PC-3 (cell line): ENCODE data around the gene ZC3H12C.

ENCODE experiments used
- CTCF ChIP-seq: fragments of 300-600 bp; sonication (generic); conservative IDR thresholded peaks from 2 replicates; pipeline ENCODE4 v1.5.1; 2017; ENCODE audit warnings: antibody characterized with exemption, low read depth, mild to moderate bottlenecking, low read length
- EZH2 ChIP-seq: fragments of 300-600 bp; sonication (generic); IDR thresholded peaks from one replicate; pipeline ENCODE4 v1.6.1; 2017; ENCODE audit warnings: antibody characterized with exemption, mild to moderate bottlenecking, low read length; ENCODE audit not compliant: unreplicated experiment

- TF ChIP-seq EZH2 = no peak
- TF ChIP-seq CTCF = no peak
These were observed 91.3 kb downstream of the ZC3H12C start for GRCh38 chr11:110184456-110184855.
